Stomach (tissue), 4 donors: Measurements from ENCODE around the gene STAT1.

Experiments used
- EP300 ChIP-seq: sonication (generic); formaldehyde crosslinking; IDR thresholded peaks from one replicate; pipeline ENCODE4 v1.6.1; 2017; ENCODE audit warnings: antibody characterized with exemption
- POLR2A ChIP-seq, 4 donors: fragments of 450-650 bp; IDR thresholded peaks; one replicate each; pipeline ENCODE4 v1.6.1; 2016; ENCODE audit warnings: antibody characterized with exemption in 4 of 4, control low read depth in 2 of 4, mild to moderate bottlenecking in 1 of 4, moderate library complexity in 1 of 4
- POLR2AphosphoS5 ChIP-seq, 3 donors: sonication (generic); formaldehyde crosslinking; IDR thresholded peaks; one replicate each; pipeline ENCODE4 v1.6.1; 2016; ENCODE audit warnings: antibody characterized with exemption in 3 of 3
- TF ChIP-seq, protein P1 (sequence below), 7 experiments: fragments of 450-650 bp in 4 of 7; fragments of 200-600 bp in 3 of 7; sonication (generic) in 3 of 7; IDR thresholded peaks; one replicate each; pipeline ENCODE4 v1.5.1; 2016 to 2019; ENCODE audit warnings: antibody characterized with exemption in 7 of 7, control low read depth in 2 of 7, mild to moderate bottlenecking in 1 of 7

GRCh38 chr2:190977505-190977904 lies 36.5 kb downstream of the STAT1 start:
- TF ChIP-seq, protein P1, sequence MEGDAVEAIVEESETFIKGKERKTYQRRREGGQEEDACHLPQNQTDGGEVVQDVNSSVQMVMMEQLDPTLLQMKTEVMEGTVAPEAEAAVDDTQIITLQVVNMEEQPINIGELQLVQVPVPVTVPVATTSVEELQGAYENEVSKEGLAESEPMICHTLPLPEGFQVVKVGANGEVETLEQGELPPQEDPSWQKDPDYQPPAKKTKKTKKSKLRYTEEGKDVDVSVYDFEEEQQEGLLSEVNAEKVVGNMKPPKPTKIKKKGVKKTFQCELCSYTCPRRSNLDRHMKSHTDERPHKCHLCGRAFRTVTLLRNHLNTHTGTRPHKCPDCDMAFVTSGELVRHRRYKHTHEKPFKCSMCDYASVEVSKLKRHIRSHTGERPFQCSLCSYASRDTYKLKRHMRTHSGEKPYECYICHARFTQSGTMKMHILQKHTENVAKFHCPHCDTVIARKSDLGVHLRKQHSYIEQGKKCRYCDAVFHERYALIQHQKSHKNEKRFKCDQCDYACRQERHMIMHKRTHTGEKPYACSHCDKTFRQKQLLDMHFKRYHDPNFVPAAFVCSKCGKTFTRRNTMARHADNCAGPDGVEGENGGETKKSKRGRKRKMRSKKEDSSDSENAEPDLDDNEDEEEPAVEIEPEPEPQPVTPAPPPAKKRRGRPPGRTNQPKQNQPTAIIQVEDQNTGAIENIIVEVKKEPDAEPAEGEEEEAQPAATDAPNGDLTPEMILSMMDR (IDR thresholded peaks at IDR 0.05), result no peak
- no peak for TF ChIP-seq POLR2A (IDR thresholded peaks at IDR 0.05)
- no peak for TF ChIP-seq POLR2AphosphoS5 (IDR thresholded peaks at IDR 0.05)
- TF ChIP-seq EP300, result no peak
